Measurements from ENCODE around the gene RPTOR.
A peak's percentile ranks its signal among the peaks of the same experiment; 100 is the strongest.

Gene RPTOR

GRCh38 chr17:80613732-80614071, 69.1 kb downstream of the RPTOR start:
- H3K4me3 ChIP-seq (ENCODE audit: low read depth, low read length) = no peak overlapping the region
- no peak for TF ChIP-seq CTCF (IDR thresholded peaks at IDR 0.05; ENCODE audit: control insufficient read depth, extremely low read depth, insufficient read depth)
- no peak for DNase-seq (ENCODE audit: low read depth)

- H3K4me3 ChIP-seq (ENCODE audit: low read depth, low read length) = no peak overlapping the region
- TF ChIP-seq CTCF (IDR thresholded peaks at IDR 0.05; ENCODE audit: control insufficient read depth, extremely low read depth, insufficient read depth) = no peak
- DNase-seq (ENCODE audit: low read depth) = no peak
Measured at GRCh38 chr17:80614332-80615047, 69.9 kb downstream of the RPTOR start.

- no peak for DNase-seq (ENCODE audit: low read depth)
- no peak for TF ChIP-seq CTCF (IDR thresholded peaks at IDR 0.05; ENCODE audit: control insufficient read depth, extremely low read depth, insufficient read depth)
- H3K4me3 ChIP-seq (ENCODE audit: low read depth, low read length) = no peak overlapping the region
Measured at GRCh38 chr17:80615376-80615775, 70.7 kb downstream of the RPTOR start.

GRCh38 chr17:80616705-80617104, 72.1 kb downstream of the RPTOR start:
- DNase-seq (ENCODE audit: low read depth) = peak; percentile 49
- TF ChIP-seq CTCF (IDR thresholded peaks at IDR 0.05; ENCODE audit: control insufficient read depth, extremely low read depth, insufficient read depth) = no peak
- no peak overlapping the region for H3K4me3 ChIP-seq (ENCODE audit: low read depth, low read length)

- no peak for TF ChIP-seq CTCF (IDR thresholded peaks at IDR 0.05; ENCODE audit: control insufficient read depth, extremely low read depth, insufficient read depth)
- H3K4me3 ChIP-seq (ENCODE audit: low read depth, low read length) = no peak overlapping the region
- DNase-seq (ENCODE audit: low read depth) = no peak
Measured at GRCh38 chr17:80618304-80618703, 73.7 kb downstream of the RPTOR start.

GRCh38 chr17:80619535-80620235, 75.0 kb downstream of the RPTOR start:
- DNase-seq (ENCODE audit: low read depth) = no peak
- H3K4me3 ChIP-seq (ENCODE audit: low read depth, low read length) = no peak overlapping the region
- TF ChIP-seq CTCF (IDR thresholded peaks at IDR 0.05; ENCODE audit: control insufficient read depth, extremely low read depth, insufficient read depth) = no peak

Data from LNCaP clone FGC (cell line).